Activated naive CD4-positive, alpha-beta T cell treated with Interleukin-2 at 50 U/mL for 16 hours (primary cell): ENCODE measurements around the gene APPL1.

Experiments
- DNase-seq: peaks from one replicate; pipeline ENCODE4 v3.0.0-alpha.2; 2020

APPL1 gene, protein sequence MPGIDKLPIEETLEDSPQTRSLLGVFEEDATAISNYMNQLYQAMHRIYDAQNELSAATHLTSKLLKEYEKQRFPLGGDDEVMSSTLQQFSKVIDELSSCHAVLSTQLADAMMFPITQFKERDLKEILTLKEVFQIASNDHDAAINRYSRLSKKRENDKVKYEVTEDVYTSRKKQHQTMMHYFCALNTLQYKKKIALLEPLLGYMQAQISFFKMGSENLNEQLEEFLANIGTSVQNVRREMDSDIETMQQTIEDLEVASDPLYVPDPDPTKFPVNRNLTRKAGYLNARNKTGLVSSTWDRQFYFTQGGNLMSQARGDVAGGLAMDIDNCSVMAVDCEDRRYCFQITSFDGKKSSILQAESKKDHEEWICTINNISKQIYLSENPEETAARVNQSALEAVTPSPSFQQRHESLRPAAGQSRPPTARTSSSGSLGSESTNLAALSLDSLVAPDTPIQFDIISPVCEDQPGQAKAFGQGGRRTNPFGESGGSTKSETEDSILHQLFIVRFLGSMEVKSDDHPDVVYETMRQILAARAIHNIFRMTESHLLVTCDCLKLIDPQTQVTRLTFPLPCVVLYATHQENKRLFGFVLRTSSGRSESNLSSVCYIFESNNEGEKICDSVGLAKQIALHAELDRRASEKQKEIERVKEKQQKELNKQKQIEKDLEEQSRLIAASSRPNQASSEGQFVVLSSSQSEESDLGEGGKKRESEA

DNA sequence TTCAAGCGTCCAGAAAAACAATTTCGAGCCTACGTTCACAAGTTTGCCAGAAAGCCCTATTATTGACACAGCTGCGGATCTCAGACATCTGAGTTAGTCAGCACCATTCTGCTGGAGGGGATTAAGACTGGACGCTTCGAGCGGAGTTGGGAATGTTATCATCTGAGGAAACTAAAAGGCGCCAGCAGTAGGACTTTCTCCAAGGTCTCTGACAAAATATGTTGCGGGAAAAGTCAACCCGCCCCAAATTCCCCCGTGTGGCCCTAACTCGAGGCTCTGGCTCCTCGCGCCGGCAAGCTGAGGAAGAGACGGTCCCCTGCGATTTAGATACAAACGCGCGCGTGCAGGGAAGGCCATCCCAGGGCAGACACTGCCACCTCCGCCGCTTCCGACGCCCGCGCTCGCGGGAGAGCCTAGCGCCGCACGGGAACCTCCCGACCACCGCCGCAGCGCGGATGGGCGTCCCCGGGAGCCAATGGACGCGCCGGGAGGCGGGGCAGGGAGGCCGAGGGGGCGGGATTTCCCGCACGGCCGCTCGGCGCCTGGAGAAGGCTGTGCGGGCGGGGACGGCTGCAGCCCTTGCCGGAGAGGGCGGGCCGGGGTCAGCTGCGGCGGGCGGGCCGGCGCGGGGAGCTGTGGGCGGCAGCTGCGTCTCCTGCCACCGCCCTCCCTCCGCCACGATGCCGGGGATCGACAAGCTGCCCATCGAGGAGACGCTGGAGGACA, at the start of gene APPL1:
TSS of gene APPL1 (plus strand) at position 526 of the 726 bp plus-strand sequence. CDS start at position 681, 155 bp downstream.
- DNase-seq, result peak; percentile 90

DNA sequence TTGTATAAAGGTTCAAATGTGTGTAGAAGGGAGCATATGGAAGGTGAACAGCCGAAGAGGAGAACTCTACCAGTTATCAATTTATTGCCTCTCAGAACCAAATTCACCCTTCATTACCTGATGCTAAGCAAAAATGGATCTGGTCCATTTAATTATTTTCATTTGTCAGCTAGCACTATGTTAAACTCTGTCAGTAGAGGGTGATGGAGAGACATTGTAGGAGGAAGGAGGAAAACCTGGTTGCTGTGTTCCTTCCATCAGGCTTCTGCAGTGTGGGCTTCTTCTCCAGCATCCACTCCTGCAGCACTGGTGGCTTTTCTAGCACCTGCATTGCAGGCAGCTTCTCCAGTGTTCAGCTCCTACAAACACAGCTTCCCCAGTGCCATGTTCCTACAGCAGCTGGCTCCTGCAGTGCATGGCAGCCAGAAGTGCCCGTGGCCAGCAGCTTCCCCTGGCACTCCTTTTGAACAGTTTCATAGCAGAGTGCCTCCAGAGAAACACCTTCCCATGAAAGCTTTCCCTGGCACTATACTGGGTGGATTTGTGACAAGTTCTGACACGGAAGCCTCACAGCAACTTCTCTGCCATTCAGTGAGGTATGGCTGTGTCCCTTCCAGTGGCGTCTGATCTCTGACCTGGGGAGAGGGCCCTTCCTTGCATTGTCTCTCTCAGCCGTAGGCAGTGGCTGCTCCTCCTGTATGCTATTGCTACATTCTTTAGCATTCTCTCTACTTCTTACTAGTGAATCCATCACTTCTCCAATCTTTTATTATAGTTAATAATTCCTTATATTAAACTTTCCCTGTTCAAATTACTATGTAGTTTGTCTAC, 47.7 kb upstream of the APPL1 start:
- DNase-seq, result no peak

DNA sequence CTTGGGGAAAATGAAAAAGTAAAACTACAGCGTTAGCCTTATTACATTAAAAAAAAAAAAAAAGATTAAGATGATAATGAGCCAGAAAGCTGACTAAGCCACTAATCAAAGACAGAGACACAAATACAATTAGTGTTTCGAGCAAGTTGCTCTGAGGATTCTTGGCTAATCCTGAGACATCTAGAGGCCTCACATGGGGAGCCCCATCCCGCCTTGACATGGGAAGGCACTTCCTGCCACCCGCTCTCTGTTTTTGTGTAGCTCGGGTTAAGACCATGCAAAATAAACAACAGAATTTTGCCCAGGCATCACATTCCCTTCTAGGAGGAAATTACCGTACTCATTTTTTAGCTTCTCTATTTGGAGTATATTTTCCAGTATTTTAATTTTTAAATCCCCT, 43.0 kb upstream of the APPL1 start:
- DNase-seq, result no peak

DNA sequence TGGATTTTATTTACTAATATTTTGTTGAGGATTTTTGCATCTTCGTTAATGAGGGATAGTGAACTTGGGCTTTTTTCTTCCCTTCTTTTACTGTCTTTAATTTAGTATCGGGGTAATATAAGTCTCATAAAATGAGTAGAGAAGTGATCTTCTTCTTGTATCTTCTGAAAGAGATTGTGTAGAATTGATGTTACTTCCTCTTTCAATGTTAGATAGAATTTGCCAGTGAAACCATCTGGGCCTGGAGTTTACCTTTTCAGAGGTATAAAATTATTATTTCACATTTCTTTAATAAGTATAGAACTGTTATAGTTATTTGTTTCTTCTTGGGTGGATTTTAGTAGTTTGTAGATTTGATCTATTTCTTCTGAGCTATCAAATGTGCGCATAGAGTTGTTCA, 35.5 kb upstream of the APPL1 start:
- DNase-seq, result no peak

DNA sequence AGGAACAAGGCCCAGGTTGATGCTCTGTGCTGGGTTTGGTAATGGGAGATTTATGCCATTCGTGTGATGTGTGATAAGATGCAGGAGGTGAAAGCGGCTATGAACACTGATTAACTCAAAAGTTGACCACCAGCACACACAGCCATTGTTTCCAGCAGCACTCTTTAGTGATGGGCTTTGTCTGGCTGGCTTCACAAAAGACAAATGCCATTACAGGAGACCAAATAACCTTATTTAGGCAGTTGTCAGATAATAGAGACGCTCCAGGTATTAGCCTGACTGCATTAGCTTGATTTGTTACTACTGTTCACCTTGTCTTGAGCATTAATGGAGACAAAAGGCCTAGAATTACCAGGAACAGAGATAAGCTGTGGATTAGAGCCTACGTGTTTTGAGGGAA, 32.9 kb upstream of the APPL1 start:
- no peak for DNase-seq

DNA sequence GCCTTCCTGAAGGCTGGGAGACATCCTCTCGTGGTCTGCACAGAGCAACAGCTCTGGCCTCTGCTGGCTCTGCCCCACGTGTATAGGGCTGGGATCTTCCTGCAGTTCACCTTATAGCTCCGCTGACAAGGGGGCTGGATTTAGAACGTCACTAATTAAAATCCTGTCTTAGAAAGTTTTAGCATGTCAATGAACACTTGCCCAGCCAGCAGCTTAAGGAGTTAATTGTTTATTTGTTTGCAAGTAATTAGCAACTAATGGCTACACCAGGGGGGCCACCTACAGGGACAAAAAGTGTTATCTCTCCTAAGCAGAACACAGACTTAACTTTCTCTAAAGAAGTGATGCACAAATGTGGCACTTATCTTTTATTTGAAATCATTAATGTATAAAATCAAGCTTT, 27.6 kb upstream of the APPL1 start, which contains the start of gene HESX1:
TSS of gene HESX1 (minus strand) at position 84 of the 403 bp plus-strand sequence. CDS start at position 24, 60 bp downstream.
- DNase-seq, result no peak

DNA sequence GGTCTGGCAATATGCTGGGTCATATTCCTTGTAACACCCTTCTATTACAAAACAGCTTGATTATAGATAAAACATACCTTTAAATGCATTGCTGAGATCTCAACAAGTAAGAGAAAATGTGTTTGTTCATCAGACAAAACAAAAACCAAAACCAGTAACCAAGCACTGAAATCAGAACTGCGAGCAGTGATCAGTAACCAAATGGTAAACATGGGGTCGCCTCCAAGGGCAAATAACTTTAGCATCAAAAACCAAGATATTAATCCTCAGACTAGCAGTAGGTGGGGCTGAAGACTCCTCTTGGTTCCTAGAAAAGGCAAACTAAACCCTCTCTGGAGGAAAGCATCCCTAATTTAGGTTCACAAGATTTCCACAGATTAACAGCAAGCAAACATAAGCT, 21.1 kb upstream of the APPL1 start:
- DNase-seq, result no peak

DNA sequence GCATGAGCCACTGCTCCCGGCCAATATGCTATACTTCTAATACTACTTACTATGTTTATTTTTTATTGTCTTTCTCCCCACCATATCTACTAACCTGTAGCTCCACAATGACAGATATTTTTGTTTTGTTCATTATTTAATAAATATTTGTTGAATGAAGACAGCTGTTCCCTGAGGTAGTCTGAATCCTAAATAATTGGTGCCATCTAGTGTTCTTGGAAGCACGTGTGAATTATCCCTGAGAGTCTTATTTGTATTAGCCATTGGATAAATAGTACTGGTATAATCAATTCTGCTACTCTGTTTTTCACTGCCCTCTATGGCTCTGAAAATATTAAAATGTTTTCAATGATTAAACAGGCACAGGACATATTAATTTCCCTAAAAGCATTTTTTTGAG, 5.6 kb upstream of the APPL1 start:
- no peak for DNase-seq

DNA sequence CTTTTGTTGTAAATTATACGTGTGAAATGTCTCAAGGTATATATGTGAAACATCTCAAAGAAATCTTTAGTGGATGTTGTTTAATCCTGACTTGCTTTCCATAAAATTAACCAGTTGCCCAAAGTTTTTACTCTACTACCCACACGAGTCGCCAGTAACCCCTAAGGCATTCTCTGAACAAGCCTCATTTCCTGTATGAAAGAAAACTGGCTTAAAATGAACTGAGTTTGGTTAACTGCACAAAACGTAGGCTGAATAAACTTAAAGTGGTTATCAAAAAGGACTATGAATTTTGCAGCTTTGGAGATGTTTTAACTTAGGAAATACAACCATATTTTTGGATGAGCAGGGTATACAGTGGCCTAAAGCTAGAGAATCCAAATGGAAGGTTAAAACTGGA, 2.7 kb upstream of the APPL1 start:
- DNase-seq, result no peak

DNA sequence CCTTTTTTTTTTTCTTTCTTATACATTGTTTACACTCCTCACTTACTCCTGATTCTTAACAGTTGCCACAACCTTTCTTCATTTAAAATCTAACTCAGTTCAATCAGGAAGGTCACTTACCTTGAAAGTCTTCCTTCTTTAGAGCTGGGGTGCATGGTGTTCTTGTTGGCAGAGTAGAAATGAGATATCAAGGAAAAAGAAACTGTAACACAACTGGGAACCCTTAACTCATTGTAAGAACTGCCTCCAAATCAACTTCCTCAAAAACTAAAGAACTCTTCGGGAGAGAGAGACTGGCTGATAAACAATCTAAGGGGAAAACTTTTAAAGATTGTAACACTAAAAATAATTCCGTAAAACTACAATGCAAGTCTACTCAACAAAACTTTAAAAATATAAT, 1.4 kb upstream of the APPL1 start:
- no peak for DNase-seq

DNA sequence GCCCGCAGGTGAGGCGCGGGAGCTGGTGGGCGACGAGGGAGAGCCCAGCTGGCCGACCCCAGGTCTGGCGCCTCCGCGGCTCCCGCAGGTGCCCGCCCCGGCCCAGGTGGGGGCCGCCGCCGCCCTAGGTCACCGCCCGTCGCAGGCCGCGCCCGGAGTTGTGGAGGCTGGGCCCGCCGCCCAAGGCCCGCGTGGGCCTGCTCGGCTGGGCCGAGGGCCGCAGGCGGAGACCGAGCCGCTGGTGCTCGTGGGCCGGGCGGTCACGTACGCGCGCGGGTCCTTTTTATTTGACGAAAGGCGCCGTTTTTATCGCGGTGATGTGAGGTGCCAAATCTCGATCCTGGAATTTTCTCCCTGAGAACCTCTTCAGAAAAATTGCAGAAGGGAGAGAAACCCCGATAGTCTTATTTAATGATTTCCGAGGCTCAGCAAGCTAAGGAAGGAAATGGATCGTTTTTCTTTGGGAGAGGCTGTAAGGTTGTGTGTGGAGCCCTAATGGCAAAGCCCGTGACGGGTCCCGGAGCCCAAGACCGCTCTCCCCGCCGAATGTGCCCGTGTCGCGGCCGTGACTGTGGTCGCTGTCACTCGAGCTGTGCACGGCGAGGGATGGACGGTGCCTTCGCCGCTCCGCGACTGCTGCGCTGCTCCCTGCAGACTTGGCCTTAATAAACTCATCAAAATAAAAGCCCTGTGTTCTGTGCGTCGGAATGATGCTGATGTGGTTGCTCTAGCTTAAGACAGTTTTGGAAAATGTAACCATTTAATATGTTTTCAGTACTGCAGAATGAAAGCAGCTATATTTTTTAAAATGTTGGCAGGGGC, 612 bp downstream of the APPL1 start:
- peak; percentile 45 for DNase-seq

DNA sequence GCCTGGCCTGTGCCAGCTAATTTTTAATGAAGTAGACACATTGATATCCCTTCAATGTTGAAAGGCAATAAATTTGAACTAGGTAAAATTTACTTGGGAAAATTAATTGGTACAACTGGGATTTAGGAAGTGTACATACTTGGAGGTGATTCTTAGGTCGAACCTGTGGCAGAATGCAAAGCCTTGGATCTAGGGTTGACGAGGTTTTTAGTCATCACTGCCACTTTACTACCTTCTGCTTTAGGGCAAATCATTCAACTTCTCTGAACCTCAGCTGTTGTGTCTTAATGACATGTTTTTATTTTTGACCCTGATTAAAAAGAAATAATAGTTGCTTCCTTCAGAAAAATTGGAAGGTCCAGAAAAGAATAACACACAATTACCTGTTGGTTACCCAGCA, 2.5 kb downstream of the APPL1 start:
- no peak for DNase-seq

DNA sequence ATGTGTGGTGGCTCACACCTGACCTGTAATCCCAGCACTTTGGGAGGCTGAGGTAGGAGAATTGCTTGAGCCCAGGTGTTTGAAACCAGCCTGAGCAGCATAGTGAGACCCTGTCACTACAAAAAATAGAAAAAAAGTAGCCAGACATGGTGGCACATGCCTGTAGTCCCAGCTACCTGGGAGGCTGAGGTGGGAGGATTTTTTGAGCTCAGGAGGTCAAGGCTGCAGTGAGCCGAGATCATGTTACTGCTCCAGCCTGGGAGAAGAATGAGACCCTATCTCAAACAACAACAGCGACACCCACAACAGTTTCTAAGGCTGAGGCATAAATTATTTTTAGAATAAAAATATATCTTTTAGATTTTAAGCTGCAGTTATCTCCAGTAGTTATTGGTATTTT, 6.3 kb downstream of the APPL1 start:
- DNase-seq, result no peak

DNA sequence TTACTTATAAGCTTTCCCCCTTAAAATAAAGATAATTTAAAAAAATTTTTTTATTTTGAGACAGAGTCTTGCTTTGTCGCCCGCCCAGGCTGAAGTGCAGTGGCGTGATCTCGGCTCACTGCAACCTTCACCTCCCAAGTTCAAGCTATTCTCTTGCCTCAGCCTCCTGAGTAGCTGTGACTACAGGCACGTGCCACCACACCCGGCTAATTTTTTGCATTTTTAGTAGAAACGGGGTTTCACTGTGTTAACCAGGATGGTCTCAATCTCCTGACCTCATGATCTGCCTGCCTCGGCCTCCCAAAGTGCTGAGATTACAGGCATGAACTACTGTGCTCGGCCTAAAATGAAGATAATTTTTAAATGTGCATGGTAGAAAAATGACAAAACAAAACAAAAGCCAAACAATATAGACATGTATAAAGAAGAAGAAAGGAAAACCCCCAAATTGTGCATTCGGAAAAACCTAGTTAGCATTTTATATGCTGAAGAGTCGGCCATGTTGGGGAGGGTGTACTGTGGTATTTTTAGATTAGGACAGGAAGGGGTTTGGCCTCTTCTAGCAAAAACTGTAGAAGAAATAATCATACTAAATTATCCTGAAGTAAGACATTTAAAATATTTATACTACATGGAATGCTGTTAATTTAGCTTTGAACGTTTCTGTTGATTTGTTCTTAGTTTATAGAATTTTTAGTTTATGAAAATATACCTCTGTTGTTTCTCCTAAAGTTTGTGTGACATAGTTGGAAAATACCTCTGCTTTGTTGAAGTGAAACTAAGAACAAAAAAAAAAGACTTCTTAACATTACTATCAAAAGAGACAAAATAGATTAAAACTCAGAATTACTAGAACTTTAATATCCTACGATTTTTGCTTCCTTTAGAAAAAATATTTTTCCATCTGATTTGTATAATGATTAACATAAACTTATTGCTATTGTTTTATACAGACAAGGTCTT, 7.4 kb downstream of the APPL1 start:
- no peak for DNase-seq

DNA sequence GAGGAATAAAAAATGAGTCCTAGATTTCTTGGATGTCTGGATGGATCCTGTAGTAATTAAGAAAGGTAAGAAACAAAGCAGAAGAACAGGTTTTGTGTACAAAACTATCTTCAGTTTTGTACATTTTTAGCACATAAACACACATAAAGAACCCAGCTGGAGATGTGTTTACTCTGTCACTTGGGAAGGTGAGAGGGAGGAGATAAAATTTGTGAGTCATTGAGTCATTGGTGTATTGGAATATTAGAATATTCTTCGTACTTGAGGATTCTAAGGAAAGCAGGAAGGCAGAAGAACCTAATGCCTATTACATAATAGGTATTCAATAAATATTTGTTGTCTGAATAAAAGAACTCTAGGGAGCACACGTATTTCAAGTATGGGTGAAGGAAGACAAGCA, 17.4 kb downstream of the APPL1 start:
- DNase-seq, result no peak

DNA sequence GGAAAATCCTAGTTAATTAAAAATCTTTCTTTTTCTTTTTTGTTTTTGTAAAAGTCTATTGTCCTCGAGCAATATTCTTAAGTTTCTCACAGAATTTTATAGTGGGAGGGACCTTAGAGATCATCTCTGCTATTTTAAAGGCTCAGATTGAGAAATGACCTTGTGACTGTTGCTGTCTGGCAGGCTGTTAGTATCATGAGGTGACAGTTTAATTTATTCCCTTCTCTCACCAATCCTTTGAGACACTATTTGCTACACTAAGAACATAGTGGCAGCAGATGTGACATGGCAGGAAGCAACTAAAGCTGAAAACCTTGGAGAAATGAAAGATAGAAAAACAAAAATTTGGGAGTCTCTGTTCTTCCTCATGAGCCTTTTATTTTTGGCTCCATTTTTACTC, 24.9 kb downstream of the APPL1 start:
- DNase-seq, result no peak

DNA sequence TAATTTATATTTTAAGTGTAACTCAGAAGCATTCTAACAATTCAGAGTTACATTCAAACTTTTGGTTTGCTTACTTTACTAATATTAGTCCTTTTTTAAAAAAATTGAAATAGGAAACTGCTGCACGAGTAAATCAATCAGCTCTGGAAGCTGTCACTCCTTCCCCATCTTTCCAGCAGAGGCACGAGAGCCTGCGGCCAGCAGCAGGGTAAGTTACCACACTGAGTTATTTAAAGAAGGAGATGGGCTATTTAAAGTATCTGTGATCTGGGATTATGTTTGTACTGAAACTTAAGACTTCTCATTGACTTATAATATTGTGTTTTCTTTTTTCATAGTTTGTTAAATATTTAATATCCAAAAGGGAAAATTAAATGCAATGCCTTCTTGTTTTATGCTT, 29.3 kb downstream of the APPL1 start:
- no peak for DNase-seq

DNA sequence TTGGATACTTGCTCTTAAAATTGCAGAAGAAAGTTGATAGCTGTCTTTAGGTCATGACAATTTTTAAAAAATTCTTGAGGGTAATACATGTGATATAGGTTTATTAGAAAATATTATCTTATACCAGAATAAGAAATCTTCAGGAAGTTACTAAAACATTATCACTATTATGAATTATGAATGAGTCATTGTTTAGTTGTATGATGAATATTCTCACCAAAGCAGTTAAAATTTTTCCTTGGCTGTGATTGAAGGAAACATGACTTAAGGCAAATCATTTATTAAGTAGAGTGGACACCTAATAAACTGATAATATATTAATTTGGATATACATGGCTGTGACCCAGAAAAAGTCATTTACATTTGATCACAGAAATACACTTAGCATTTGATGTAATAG, 30.1 kb downstream of the APPL1 start:
- DNase-seq, result no peak

DNA sequence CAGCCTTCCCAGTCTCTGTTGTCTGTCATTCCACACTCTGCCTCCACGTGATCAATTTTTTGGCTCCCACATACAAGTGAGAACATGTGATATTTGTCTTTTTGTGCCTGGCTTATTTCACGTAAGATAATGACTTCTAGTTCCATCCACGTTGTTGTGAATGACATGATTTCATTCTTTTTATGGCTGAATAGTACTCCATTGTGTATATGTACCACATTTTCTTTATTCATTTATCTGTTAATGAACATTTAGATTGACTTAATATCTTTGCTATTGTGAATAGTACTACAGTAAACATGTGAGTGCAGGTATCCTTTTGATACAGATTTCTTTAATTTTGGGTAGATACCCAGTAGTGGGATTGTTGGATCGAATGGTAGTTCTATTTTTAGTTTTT, 33.6 kb downstream of the APPL1 start:
- DNase-seq, result no peak

DNA sequence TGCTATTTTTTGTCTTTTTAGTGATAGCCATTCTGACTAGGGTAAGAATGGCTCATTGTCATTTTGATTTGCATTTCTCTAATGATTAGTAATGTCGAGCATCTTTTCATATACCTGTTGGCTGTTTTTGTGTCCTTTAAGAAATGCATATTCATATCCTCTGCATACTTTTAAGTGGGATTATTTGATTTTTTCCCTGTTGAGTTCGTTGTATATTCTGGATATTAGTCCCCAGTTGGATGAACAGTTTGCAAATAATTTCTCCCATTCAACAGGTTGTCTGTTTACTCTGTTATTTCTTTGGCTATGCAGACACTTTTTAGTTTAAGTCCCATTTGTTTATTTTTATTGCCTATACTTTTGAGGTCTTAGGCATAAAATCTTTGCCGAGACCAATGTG, 34.4 kb downstream of the APPL1 start:
- DNase-seq, result no peak

DNA sequence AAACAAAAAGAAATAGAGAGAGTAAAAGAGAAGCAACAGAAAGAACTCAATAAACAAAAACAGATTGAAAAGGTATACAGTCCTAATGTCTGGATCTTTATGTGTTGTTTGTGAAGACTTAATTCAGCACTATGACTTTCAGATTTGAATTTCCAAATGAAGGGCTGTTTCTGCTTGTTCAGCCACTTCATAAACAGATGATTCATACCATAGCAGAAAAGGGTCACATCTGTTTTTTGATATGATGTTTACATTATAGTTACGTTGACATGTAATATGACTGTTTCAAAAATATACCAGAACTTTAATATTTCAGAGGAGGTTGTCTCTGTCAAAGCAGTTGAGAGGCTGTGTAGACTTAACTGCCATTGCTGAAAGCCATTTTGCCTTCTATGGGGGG, 40.9 kb downstream of the APPL1 start:
- DNase-seq, result no peak
